Activated T-helper 1 cell treated with Interleukin-2 at 50 U/mL for 16 hours (primary cell): ENCODE data around the gene INVS.
"Not testable (repeated sequence)": the region's sequence is repeated elsewhere in the genome, so short reads cannot be mapped to it uniquely, and the experiment has no call there.

Experiments used
- DNase-seq: peaks from one replicate; pipeline ENCODE4 v3.0.0-alpha.2; 2020; ENCODE audit warnings: low read depth

The INVS gene

GRCh38 chr9:100098887-100099721, at the start of gene INVS, which contains the start of gene ERP44:
Gene INVS (plus strand): TSS chr9:100099243. CDS start chr9:100104522, 5,279 bp downstream.
Gene ERP44 (minus strand): TSS chr9:100099000. CDS start chr9:100098840, 160 bp downstream.
- peak; percentile 93 for DNase-seq

- no peak for DNase-seq
These were observed 49.5 kb upstream of the INVS start for GRCh38 chr9:100049551-100049950.

- no peak for DNase-seq
These were observed 46.7 kb upstream of the INVS start for GRCh38 chr9:100052375-100052774.

GRCh38 chr9:100056561-100056960, 42.5 kb upstream of the INVS start:
- DNase-seq = no peak

- no peak for DNase-seq
These were observed 41.4 kb upstream of the INVS start for GRCh38 chr9:100057624-100058023.

- no peak for DNase-seq
These were observed 40.1 kb upstream of the INVS start for GRCh38 chr9:100058699-100059579.

- DNase-seq = not testable (repeated sequence)
These were observed 36.4 kb upstream of the INVS start for GRCh38 chr9:100062683-100063082.

- no peak for DNase-seq
These were observed 35.9 kb upstream of the INVS start for GRCh38 chr9:100063185-100063584.

GRCh38 chr9:100064872-100065581, 34.0 kb upstream of the INVS start:
- DNase-seq = no peak

- no peak for DNase-seq
These were observed 32.5 kb upstream of the INVS start for GRCh38 chr9:100066539-100066938.

- not testable (repeated sequence) for DNase-seq
These were observed 31.1 kb upstream of the INVS start for GRCh38 chr9:100067990-100068389.

GRCh38 chr9:100069068-100069467, 30.0 kb upstream of the INVS start:
- not testable (repeated sequence) for DNase-seq

GRCh38 chr9:100070104-100071041, 28.7 kb upstream of the INVS start:
- no peak for DNase-seq

GRCh38 chr9:100071271-100071670, 27.8 kb upstream of the INVS start:
- DNase-seq = no peak

GRCh38 chr9:100072805-100073204, 26.2 kb upstream of the INVS start:
- DNase-seq = no peak

GRCh38 chr9:100074093-100074492, 24.9 kb upstream of the INVS start:
- no peak for DNase-seq

GRCh38 chr9:100074989-100075388, 24.1 kb upstream of the INVS start:
- DNase-seq = no peak

- not testable (repeated sequence) for DNase-seq
These were observed 22.8 kb upstream of the INVS start for GRCh38 chr9:100076256-100076655.

GRCh38 chr9:100082782-100083181, 16.3 kb upstream of the INVS start:
- DNase-seq = no peak

GRCh38 chr9:100083448-100084127, 15.5 kb upstream of the INVS start:
- no peak for DNase-seq

- DNase-seq = no peak
These were observed 15.0 kb upstream of the INVS start for GRCh38 chr9:100084128-100084453.
